ENCODE measurements around the gene MBIP.

MBIP gene

DNA sequence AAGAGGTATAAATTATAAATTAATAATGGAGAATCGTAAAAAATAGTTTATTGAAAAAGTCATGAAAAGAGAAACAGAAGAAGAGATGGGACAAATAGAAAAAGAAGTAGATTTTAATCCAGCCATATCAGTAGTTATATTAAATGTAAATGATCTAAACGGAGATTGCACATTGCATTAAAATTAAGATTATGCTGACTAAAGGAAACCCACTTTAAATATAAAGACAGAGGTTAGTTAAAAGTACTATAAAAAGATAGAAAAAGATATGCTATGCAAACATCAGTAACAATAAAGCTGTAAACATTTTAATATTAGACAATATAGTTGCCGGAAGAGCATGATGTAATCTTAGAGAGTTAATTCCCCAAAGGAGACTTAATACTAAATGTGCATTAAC lies 5.4 kb upstream of the MBIP start:
- Histone ChIP-seq H3K27ac (ENCODE audit: low read depth, low read length) (no peak overlapping the region), H3K79me2 (ENCODE audit: insufficient read depth, low read length) (no peaks in the 10 kb centered on the region), H3K9me3 (ENCODE audit: insufficient read depth, low read length) (no peaks in the 10 kb centered on the region), H3F3A (ENCODE audit: insufficient read depth) (no peaks in the 10 kb centered on the region), H3K27me3 (ENCODE audit: low read length) (no peaks in the 10 kb centered on the region), H3K4me3 (ENCODE audit: insufficient read depth, low read length, poor library complexity, severe bottlenecking) (no peak overlapping the region), H4K20me1 (ENCODE audit: low read depth, low read length) (no peaks in the 10 kb centered on the region), H3K36me3 (ENCODE audit: low read length) (no peaks in the 10 kb centered on the region), H2AFZ (ENCODE audit: low read depth, low read length, severe bottlenecking) (no peak overlapping the region), H3K9ac (ENCODE audit: low read length) (no peak overlapping the region), H3K9me2 (replicated peaks; ENCODE audit: insufficient read depth, low read length) (no peaks in the 10 kb centered on the region), H3K4me2 (ENCODE audit: low read depth, low read length, poor library complexity, severe bottlenecking) (no peak overlapping the region)
- TF ChIP-seq, protein P1, sequence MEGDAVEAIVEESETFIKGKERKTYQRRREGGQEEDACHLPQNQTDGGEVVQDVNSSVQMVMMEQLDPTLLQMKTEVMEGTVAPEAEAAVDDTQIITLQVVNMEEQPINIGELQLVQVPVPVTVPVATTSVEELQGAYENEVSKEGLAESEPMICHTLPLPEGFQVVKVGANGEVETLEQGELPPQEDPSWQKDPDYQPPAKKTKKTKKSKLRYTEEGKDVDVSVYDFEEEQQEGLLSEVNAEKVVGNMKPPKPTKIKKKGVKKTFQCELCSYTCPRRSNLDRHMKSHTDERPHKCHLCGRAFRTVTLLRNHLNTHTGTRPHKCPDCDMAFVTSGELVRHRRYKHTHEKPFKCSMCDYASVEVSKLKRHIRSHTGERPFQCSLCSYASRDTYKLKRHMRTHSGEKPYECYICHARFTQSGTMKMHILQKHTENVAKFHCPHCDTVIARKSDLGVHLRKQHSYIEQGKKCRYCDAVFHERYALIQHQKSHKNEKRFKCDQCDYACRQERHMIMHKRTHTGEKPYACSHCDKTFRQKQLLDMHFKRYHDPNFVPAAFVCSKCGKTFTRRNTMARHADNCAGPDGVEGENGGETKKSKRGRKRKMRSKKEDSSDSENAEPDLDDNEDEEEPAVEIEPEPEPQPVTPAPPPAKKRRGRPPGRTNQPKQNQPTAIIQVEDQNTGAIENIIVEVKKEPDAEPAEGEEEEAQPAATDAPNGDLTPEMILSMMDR (IDR thresholded peaks at IDR 0.05; ENCODE audit: insufficient read depth, low read length, poor library complexity, severe bottlenecking), result no peak
- TF ChIP-seq EZH2phosphoT487 (conservative IDR thresholded peaks at IDR 0.05; ENCODE audit: low read length), result no peak

DNA sequence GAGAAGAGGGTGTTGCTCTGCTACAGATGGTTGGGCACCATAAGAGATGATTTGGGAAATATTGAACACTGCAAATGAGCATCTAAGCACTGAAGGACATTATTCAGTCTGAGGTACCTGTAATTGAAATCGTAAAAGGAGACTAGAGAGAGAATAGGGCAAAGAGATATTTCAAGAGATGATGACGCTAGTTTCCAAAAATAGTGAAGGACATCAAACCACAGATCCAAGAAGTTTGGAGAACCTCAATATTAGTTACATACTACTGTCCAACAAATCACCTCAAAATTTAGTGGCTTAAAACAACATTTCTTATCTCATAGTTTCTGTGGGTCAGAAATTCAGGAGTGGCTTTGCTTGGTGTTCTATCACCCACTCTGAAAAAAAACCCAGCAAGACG lies 4.5 kb upstream of the MBIP start:
- H2AFZ ChIP-seq (ENCODE audit: low read depth, low read length, severe bottlenecking), result no peak overlapping the region
- H3K9me3 ChIP-seq (ENCODE audit: insufficient read depth, low read length), result no peaks in the 10 kb centered on the region
- H3K27ac ChIP-seq (ENCODE audit: low read depth, low read length), result no peak overlapping the region
- H3K27me3 ChIP-seq (ENCODE audit: low read length), result no peaks in the 10 kb centered on the region
- H3K36me3 ChIP-seq (ENCODE audit: low read length), result no peaks in the 10 kb centered on the region
- TF ChIP-seq EZH2phosphoT487 (conservative IDR thresholded peaks at IDR 0.05; ENCODE audit: low read length), result no peak
- TF ChIP-seq, protein P1 (IDR thresholded peaks at IDR 0.05; ENCODE audit: insufficient read depth, low read length, poor library complexity, severe bottlenecking), result no peak
- H4K20me1 ChIP-seq (ENCODE audit: low read depth, low read length), result no peaks in the 10 kb centered on the region
- no peaks in the 10 kb centered on the region for H3K9me2 ChIP-seq (replicated peaks; ENCODE audit: insufficient read depth, low read length)
- H3K4me3 ChIP-seq (ENCODE audit: insufficient read depth, low read length, poor library complexity, severe bottlenecking), result no peak overlapping the region
- no peak overlapping the region for H3K9ac ChIP-seq (ENCODE audit: low read length)
- no peak overlapping the region for H3K4me2 ChIP-seq (ENCODE audit: low read depth, low read length, poor library complexity, severe bottlenecking)
- no peaks in the 10 kb centered on the region for H3F3A ChIP-seq (ENCODE audit: insufficient read depth)
- H3K79me2 ChIP-seq (ENCODE audit: insufficient read depth, low read length), result peaks cover 5% of the 10 kb centered on the region

DNA sequence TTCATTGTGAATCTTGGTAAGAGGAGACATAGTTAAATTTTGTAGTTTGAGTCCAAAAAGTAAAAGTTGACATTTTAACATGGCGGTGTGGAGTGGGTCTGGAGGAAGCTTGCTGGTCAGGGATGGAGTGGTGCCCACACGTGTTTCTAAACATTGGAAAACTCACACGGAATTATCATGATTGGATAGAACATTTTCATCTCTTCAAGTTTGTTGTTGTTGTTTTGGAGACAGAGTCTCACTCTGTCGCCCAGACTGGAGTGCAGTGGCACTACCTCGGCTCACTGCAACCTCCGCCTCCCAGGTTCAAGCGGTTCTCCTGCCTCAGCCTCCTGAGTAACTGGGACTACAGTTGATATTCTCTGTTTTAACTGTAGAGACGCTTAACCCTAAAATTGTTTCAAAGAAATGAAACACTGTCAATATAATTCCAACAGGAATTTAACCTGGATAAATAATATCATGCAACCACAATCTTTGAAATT lies 502 bp upstream of the MBIP start:
- Histone ChIP-seq H3K4me2 (ENCODE audit: low read depth, low read length, poor library complexity, severe bottlenecking) (peak overlapping the region; percentile 96), H3K36me3 (ENCODE audit: low read length) (no peaks in the 10 kb centered on the region), H4K20me1 (ENCODE audit: low read depth, low read length) (no peaks in the 10 kb centered on the region), H2AFZ (ENCODE audit: low read depth, low read length, severe bottlenecking) (peak overlapping the region; percentile 98), H3F3A (ENCODE audit: insufficient read depth) (no peaks in the 10 kb centered on the region; the same call in 1 of the 2 replicates), H3K27ac (ENCODE audit: low read depth, low read length) (no peak overlapping the region), H3K79me2 (ENCODE audit: insufficient read depth, low read length) (peaks cover 43% of the 10 kb centered on the region), H3K9ac (ENCODE audit: low read length) (peak overlapping the region; percentile 65; the same call in 1 of the 2 replicates), H3K9me2 (replicated peaks; ENCODE audit: insufficient read depth, low read length) (no peaks in the 10 kb centered on the region), H3K27me3 (ENCODE audit: low read length) (no peaks in the 10 kb centered on the region), H3K9me3 (ENCODE audit: insufficient read depth, low read length) (no peaks in the 10 kb centered on the region), H3K4me3 (ENCODE audit: insufficient read depth, low read length, poor library complexity, severe bottlenecking) (peak overlapping the region; percentile 77)
- no peak for TF ChIP-seq EZH2phosphoT487 (conservative IDR thresholded peaks at IDR 0.05; ENCODE audit: low read length)
- TF ChIP-seq, protein P1 (IDR thresholded peaks at IDR 0.05; ENCODE audit: insufficient read depth, low read length, poor library complexity, severe bottlenecking), result no peak

Data from SU-DHL-6 (cell line).